Activated CD8-positive, alpha-beta memory T cell treated with anti-CD3 and anti-CD28 coated beads, Interleukin-2, amount 50 U/mL, for 48 hours (primary cell): ENCODE results near the gene SORT1.
"Not testable (repeated sequence)": the region's sequence is repeated elsewhere in the genome, so short reads cannot be mapped to it uniquely, and the experiment has no call there.

ENCODE experiments used
- DNase-seq: peaks from one replicate; pipeline ENCODE4 v3.0.0-alpha.2; 2020

Gene SORT1

GRCh38 chr1:109396513-109396839 lies 1.2 kb downstream of the SORT1 start:
- DNase-seq: no peak

DNA sequence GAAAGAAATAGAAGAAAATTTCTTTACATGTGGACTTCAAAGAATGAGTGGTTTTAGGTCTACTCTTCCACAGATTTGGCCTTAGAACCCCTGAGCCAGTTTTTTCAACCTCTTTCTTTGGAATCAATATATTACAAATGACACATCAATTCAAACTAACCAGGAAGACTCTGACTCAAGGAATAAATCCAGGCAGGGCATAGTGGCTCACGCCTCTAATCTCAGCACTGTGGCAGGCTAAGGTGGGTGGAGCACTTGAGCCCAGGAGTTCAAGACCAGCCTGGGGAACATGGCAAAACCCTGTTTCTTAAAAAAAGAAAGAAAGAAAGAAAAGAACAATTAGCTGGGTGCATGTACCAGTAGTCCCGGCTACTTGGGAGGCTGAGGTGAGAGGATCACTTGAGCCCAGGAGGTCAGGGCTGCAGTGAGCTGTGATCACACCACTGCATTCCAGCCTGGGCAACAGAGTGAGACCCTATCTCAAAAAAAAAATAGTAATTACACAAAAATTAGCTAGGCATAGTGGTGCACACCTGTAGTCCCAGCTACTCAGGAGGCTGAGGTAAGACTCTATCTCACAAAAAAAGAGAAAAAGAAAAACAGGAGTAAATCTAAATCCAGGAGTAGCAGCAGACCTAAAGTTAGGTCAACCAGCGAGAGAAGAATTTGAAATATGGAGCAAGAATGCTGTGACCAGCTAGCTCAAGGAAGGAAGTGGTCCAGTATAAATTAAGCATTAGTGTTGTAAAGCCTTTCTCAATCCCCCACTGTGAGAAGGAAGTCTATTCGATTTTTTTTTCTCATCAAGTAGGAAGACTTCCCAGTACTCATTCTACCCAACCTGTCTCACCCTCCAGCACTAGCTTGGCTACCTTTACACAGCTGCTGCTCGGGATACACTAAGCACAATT lies 1.9 kb downstream of the SORT1 start:
- no peak for DNase-seq

GRCh38 chr1:109395282-109395599 lies 2.5 kb downstream of the SORT1 start:
- not testable (repeated sequence) for DNase-seq

GRCh38 chr1:109394591-109395281 lies 3.0 kb downstream of the SORT1 start:
- no peak for DNase-seq

DNA sequence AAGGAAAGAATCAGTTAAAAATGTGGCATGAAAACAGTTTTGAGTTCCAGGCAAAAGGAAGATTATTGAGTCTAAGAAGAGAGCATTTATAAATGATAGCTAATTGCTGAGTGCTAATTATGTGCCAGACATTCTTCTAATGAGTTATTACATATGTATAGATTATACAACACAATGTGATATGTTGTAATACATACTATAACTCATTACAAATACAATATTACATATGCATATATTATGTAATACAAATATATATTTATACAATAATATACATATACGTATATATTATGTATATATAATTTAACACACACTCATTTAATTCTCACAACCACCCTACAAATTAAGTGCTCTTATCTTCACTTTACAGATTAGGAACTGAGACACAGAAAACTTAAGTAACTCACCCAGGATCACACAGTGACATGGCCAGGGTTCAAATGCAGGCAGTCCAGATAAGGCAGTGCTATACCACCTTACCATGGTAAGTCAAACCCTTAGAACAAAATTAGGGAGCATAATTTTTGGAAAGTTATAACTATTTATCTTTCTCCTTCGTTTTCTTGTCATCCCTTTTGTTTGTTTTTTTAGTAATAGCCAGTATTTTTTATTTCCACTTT lies 4.0 kb downstream of the SORT1 start:
- DNase-seq: no peak

GRCh38 chr1:109392788-109393616 lies 4.7 kb downstream of the SORT1 start:
- no peak for DNase-seq

DNA sequence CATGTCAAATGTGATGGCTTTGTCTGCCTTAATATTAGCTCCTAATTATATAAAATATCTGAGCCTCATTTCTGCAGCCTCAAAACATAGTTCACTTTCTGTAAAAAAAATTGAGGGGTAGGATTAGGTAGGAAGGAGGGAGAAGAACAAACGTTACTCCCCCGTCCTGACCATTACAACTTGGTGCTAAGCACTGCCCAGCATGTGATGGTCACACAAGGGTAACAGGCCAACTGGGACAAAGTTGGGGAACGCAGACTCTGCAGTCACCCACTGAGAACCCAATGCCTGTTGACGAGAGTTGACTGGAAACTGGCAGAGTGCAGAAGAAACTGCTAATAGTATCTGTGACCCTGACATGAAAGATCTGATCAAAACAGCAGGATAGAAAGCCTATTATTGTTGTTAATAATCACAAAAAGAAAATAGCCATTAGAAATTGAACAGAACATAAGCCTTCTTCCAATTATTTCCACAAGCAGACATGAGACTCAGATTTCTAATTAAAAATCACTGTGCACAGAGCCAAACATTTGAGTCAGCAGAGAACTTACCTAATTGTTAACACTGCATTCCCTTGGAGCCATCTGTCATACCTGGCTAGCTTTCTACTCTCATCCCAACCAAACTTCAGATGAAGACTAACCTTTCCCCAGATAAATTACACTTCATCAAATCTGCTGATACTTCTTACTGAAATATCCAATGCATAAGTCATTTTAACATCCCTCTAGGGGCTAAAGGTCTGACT lies 5.5 kb downstream of the SORT1 start:
- no peak for DNase-seq

DNA sequence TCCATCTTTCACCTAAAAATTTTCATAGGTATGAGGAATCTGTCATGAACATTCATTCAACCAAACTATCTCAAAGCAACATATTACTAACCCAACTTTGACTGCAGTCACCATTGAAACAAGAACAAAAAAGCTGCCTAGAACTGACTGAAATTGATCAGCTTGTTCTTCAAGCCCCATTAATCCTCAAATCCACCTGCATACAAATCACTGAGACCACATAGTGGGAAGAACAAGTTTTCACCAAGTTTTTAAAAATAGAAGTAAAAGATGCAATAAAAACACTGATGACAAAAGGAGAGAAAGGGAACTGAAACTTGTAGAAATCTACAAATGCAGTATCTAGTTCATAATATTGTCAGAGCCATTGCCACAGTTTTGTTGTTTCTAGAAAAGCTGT lies 6.1 kb downstream of the SORT1 start:
- DNase-seq: no peak

GRCh38 chr1:109391157-109391556 lies 6.6 kb downstream of the SORT1 start:
- DNase-seq: no peak

- no peak for DNase-seq
Measured at GRCh38 chr1:109389638-109390341, 7.9 kb downstream of the SORT1 start.

GRCh38 chr1:109388884-109389637 lies 8.7 kb downstream of the SORT1 start:
- DNase-seq: no peak

DNA sequence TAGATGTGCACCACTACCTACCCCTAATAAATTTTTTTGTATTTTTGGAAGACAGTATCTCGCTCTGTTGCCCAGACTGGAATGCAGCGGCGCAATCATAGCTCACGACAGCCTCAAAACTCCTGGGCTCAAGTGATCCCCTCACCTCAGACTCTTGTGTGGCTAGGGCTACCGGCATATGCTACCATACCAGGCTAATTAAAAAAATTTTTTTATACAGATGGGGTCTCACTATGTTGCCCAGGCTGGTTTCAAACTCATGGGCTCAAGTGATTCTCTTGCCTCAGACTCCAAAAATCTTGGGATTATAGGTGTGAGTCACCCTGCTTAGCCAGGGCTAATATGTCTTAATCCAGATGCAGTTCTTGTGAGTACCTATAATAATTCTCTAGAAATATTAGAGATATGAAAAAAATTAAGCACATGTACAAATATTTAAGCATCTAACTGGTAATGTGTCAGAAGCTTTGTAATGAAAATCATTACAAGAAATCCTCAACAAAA lies 9.5 kb downstream of the SORT1 start:
- no peak for DNase-seq

GRCh38 chr1:109386054-109386717 lies 11.5 kb downstream of the SORT1 start:
- DNase-seq: no peak

- no peak for DNase-seq
Measured at GRCh38 chr1:109385417-109385816, 12.3 kb downstream of the SORT1 start.

GRCh38 chr1:109383854-109384253 lies 13.9 kb downstream of the SORT1 start:
- DNase-seq: no peak

GRCh38 chr1:109383087-109383779 lies 14.5 kb downstream of the SORT1 start:
- no peak for DNase-seq

GRCh38 chr1:109381573-109381972 lies 16.1 kb downstream of the SORT1 start:
- DNase-seq: no peak

DNA sequence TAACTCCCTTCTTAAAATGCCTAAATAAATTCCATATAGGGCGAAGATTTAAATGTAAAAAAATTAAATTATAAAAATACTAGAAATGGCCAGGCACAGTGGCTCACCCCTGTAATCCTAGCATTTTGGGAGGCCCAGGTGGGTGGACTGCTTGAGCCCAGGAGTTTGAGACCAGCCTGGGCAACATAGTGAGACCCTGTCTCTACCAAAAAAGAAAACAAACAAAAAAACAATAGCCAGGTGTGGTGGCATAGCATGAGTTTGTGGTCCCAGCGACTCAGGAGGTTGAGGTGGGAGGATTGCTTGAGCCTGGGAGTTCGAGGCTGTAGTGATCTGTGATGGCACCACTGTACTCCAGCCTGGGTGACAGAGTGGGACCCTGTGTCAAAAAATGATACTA lies 17.8 kb downstream of the SORT1 start:
- DNase-seq: no peak

GRCh38 chr1:109379422-109379821 lies 18.3 kb downstream of the SORT1 start:
- DNase-seq: no peak

- DNase-seq: no peak
Measured at GRCh38 chr1:109377698-109378097, 20.0 kb downstream of the SORT1 start.
